Gastrocnemius medialis (tissue), 4 donors: Measurements from ENCODE around the gene ZNF425.
A peak's percentile ranks its signal among the peaks of the same experiment; 100 is the strongest.

Source experiments
- POLR2A ChIP-seq, 2 donors: fragments of 450-650 bp; IDR thresholded peaks; one replicate each; pipeline ENCODE4 v1.6.1; 2017; ENCODE audit warnings: antibody characterized with exemption in 2 of 2, mild to moderate bottlenecking in 2 of 2, moderate library complexity in 2 of 2
- TF ChIP-seq, protein P1 (sequence below), 5 experiments: fragments of 450-650 bp in 3 of 5; fragments of 200-600 bp in 2 of 5; sonication (generic) in 2 of 5; IDR thresholded peaks in 4 of 5; conservative IDR thresholded peaks in 1 of 5; 1 replicate in 4 of 5; 2 replicates in 1 of 5; pipeline ENCODE4 v1.5.1; 2016 to 2019; ENCODE audit warnings: antibody characterized with exemption in 5 of 5, mild to moderate bottlenecking in 3 of 5, moderate library complexity in 3 of 5

DNA sequence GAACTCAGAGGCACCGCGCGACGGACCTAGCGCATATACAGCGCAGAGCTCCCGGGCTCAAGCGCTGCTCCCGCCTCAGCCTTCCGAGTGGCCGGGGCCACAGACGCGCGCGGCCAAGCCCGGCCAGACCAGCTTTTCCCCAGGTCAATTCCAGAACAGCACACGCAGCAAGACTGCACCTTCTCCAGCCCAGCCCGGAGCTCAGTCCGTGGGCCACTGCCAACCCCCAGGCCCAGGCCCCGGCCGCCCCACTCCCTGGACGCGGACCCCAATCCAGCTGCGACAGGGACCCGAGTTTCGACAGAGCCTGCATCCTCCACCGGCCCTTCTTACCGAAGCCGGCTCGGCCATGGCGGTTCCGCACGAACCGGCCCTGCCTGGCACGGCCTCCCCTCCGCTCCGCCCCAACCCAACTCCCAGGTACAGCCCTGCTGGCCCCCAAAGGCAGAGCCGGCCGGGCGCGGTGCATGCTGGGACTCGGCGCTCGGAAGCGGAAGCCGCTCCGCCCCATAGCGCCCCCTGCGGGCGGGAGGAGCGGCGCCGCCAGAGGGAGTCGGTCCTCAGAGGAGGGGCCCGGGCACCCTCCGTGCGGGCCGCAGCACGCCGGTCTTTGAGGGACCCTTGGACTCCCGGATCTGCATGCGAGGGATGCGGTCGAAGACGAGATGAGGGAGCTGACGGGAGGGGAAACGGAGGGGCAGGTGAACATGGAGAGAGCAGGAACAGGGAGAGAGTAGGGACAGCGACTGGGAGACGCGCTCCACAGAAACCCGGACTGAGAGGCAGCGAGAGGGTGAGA is at the start of gene ZNF425:
- TF ChIP-seq, protein P1, sequence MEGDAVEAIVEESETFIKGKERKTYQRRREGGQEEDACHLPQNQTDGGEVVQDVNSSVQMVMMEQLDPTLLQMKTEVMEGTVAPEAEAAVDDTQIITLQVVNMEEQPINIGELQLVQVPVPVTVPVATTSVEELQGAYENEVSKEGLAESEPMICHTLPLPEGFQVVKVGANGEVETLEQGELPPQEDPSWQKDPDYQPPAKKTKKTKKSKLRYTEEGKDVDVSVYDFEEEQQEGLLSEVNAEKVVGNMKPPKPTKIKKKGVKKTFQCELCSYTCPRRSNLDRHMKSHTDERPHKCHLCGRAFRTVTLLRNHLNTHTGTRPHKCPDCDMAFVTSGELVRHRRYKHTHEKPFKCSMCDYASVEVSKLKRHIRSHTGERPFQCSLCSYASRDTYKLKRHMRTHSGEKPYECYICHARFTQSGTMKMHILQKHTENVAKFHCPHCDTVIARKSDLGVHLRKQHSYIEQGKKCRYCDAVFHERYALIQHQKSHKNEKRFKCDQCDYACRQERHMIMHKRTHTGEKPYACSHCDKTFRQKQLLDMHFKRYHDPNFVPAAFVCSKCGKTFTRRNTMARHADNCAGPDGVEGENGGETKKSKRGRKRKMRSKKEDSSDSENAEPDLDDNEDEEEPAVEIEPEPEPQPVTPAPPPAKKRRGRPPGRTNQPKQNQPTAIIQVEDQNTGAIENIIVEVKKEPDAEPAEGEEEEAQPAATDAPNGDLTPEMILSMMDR (IDR thresholded peaks at IDR 0.05 in 4 of 5, conservative IDR thresholded peaks at IDR 0.05 in 1 of 5) = peak; percentile 96 to 99 (median 97)
- peak; percentile 84 to 91 for TF ChIP-seq POLR2A (IDR thresholded peaks at IDR 0.05)
